Erythroblast (primary cell): ENCODE data around the gene RAPGEF2.

Experiments
- GATA1 ChIP-seq: IDR thresholded peaks from 2 replicates; pipeline ENCODE4 v1.6.1; 2011; ENCODE audit warnings: low read depth, mild to moderate bottlenecking, control low read depth, low read length, moderate library complexity
- POLR2A ChIP-seq: IDR thresholded peaks from 2 replicates; pipeline ENCODE4 v1.6.1; 2011; ENCODE audit warnings: mild to moderate bottlenecking, low read length

GRCh38 chr4:159273141-159273438, 170.2 kb downstream of the RAPGEF2 start:
- TF ChIP-seq POLR2A, result no peak
- no peak for TF ChIP-seq GATA1
